Measurements from ENCODE around the gene ARID1A. TPM values are rescaled to one million over a fixed set of nuclear protein-coding genes. Genes with fewer than 3 reads are reported as not detected.

ARID1A gene
- total and polyA plus RNA-seq, 2 experiments from 2014 or later, result 50.0 to 104 TPM

DNA sequence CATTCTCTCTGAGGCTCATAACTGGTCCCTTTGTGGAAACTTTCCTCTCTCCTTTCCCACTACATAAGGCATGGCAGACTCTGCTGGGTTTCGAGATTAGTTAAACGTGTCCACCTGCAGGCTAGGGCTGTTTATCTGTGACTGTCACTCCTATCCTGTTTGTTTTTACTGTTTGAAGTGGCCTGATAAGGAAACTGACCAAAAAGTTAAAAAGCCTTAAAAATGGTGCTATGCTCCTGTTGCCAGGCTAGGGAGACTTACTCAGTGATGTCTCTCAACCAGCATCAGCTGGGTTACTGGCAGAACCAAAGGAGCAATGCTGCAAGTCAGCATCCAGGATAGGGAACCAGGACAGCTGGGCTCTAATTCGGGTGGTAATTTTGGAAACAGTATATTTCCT is 95.8 kb downstream of the ARID1A start (continued):
- TF ChIP-seq ZNF462 (CRISPR knock-in tag; IDR thresholded peaks at IDR 0.05) (no peak), ZNF331 (CRISPR knock-in tag; IDR thresholded peaks at IDR 0.05; ENCODE audit: low read depth) (no peak), ZNF114 (CRISPR knock-in tag; IDR thresholded peaks at IDR 0.05) (no peak), CREB1 (CRISPR knock-in tag; IDR thresholded peaks at IDR 0.05; ENCODE audit: low read depth) (no peak), JUNB (IDR thresholded peaks at IDR 0.05; ENCODE audit: unreplicated experiment) (no peak)
- TF ChIP-seq, protein P1, sequence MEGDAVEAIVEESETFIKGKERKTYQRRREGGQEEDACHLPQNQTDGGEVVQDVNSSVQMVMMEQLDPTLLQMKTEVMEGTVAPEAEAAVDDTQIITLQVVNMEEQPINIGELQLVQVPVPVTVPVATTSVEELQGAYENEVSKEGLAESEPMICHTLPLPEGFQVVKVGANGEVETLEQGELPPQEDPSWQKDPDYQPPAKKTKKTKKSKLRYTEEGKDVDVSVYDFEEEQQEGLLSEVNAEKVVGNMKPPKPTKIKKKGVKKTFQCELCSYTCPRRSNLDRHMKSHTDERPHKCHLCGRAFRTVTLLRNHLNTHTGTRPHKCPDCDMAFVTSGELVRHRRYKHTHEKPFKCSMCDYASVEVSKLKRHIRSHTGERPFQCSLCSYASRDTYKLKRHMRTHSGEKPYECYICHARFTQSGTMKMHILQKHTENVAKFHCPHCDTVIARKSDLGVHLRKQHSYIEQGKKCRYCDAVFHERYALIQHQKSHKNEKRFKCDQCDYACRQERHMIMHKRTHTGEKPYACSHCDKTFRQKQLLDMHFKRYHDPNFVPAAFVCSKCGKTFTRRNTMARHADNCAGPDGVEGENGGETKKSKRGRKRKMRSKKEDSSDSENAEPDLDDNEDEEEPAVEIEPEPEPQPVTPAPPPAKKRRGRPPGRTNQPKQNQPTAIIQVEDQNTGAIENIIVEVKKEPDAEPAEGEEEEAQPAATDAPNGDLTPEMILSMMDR (conservative IDR thresholded peaks at IDR 0.05; ENCODE audit: low read depth in 2 of 2), result no peak

DNA sequence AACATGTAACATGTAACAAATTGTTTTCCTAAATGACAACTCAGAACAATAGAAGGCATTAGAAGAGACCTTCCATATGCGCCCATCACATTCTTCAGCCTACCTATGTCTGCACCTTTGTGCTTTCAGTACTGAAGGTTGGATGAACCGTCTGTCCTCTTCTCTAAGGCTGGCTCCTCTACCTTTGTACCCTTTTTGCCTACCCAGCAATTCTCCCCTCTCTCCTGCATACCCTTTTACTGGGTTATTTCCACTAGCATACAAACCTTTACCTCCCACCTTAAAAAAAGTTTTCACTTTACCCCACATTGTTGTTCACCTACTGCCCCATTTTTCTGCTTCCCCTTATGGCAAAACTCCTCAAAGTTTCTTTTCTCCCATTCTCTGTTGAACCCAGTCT is 97.1 kb downstream of the ARID1A start:
- H3K4me1 Mint-ChIP-seq, result peaks cover 6% of the 10 kb centered on the region
- peaks cover 7% of the 10 kb centered on the region; the same call in 1 of the 2 replicates for H3K4me1 ChIP-seq (ENCODE audit: insufficient read depth)
- H3K27ac ChIP-seq (ENCODE audit: low read depth), result no peak overlapping the region
- no peaks in the 10 kb centered on the region for H3K9me3 Mint-ChIP-seq
- H3K4me3 Mint-ChIP-seq, result no peak overlapping the region
- H3F3A ChIP-seq (replicated peaks; ENCODE audit: low read depth), result peaks cover 11% of the 10 kb centered on the region; the same call in 1 of the 2 replicates
- no peaks in the 10 kb centered on the region for H3K9me2 ChIP-seq (ENCODE audit: insufficient read depth)
- no peak overlapping the region for H3K4me3 ChIP-seq
- H4K20me1 ChIP-seq (replicated peaks; ENCODE audit: insufficient read depth), result peaks cover 4% of the 10 kb centered on the region
- peaks cover 17% of the 10 kb centered on the region for H3K36me3 Mint-ChIP-seq (ENCODE audit: low read depth)
- H3K79me2 ChIP-seq (replicated peaks; ENCODE audit: insufficient read depth), result no peaks in the 10 kb centered on the region
- no peak overlapping the region for H3K27ac Mint-ChIP-seq
- H3K27me3 Mint-ChIP-seq (ENCODE audit: insufficient read depth, low read depth, poor library complexity), result no peaks in the 10 kb centered on the region
- H3K4me2 ChIP-seq, result no peak overlapping the region
- H3K36me3 ChIP-seq (ENCODE audit: insufficient read depth), result no peaks in the 10 kb centered on the region
- no peak overlapping the region for H2AFZ ChIP-seq
- no peak for ATAC-seq
- DNase-seq (ENCODE audit: low spot score), result no peak
- no peaks in the 10 kb centered on the region for H3K27me3 ChIP-seq (ENCODE audit: insufficient read depth)
- TF ChIP-seq NANOG (IDR thresholded peaks at IDR 0.05; ENCODE audit: borderline replicate concordance), result no peak

Measured in GM23338 (cell line).